Activated CD8-positive, alpha-beta T cell treated with anti-CD3 and anti-CD28 coated beads for 36 hours (primary cell): ENCODE measurements around the gene RHOH. TPM values are rescaled to one million over a fixed set of nuclear protein-coding genes. Genes with fewer than 3 reads are reported as not detected.

Experiments
- ATAC-seq: fragments of 200-7000 bp; cut with Tn5 transposase; one replicate; pipeline ENCODE4 v1.10.0; 2021; ENCODE audit warnings: mild to moderate bottlenecking, moderate library complexity
- CTCF ChIA-PET: fragments of 350-600 bp; sonication (Branson Sonifier 250); formaldehyde crosslinking; loops from one replicate; lab custom pipeline; 2021; ENCODE audit warnings: antibody characterized with exemption; lab: Charles Lee
- POLR2A ChIA-PET: fragments of 350-600 bp; sonication (Branson Sonifier 250); formaldehyde crosslinking; loops from one replicate; lab custom pipeline; 2021; ENCODE audit warnings: antibody characterized with exemption; lab: Charles Lee
- DNase-seq: peaks from one replicate; pipeline ENCODE4 v3.0.0-alpha.2; 2020
- H3K27ac Mint-ChIP-seq: one replicate; pipeline ENCODE4 v1.8.0; 2021; ENCODE audit warnings: mild to moderate bottlenecking, mixed read lengths
- H3K27me3 Mint-ChIP-seq: one replicate; pipeline ENCODE4 v1.8.0; 2021; ENCODE audit warnings: mixed read lengths
- H3K36me3 Mint-ChIP-seq: one replicate; pipeline ENCODE4 v1.8.0; 2021; ENCODE audit warnings: low read depth, mixed read lengths
- H3K4me1 Mint-ChIP-seq: one replicate; pipeline ENCODE4 v1.8.0; 2021; ENCODE audit warnings: low read depth, mixed read lengths
- H3K4me3 Mint-ChIP-seq: one replicate; pipeline ENCODE4 v1.8.0; 2021; ENCODE audit warnings: mild to moderate bottlenecking, moderate library complexity, mixed read lengths
- H3K9me3 Mint-ChIP-seq: one replicate; pipeline ENCODE4 v1.8.0; 2021; ENCODE audit warnings: mixed read lengths
- CTCF ChIP-seq: fragments of 200-600 bp; IDR thresholded peaks from one replicate; pipeline ENCODE4 v1.8.0; 2022; ENCODE audit warnings: antibody characterized with exemption, mild to moderate bottlenecking
- intact Hi-C: fragments of 100-400 bp; cut with micrococcal nuclease; formaldehyde crosslinking; loops from one replicate; pipeline ENCODE4 v1.10.0; 2022
- total RNA-seq, 2 experiments: library from RNA; stranded (reverse); gene quantifications; one replicate each; pipeline ENCODE4 v1.2.3, GENCODE V29; 2021

Gene RHOH
- total RNA-seq, 2 experiments from 2014 or later: 121 to 126 TPM

DNA sequence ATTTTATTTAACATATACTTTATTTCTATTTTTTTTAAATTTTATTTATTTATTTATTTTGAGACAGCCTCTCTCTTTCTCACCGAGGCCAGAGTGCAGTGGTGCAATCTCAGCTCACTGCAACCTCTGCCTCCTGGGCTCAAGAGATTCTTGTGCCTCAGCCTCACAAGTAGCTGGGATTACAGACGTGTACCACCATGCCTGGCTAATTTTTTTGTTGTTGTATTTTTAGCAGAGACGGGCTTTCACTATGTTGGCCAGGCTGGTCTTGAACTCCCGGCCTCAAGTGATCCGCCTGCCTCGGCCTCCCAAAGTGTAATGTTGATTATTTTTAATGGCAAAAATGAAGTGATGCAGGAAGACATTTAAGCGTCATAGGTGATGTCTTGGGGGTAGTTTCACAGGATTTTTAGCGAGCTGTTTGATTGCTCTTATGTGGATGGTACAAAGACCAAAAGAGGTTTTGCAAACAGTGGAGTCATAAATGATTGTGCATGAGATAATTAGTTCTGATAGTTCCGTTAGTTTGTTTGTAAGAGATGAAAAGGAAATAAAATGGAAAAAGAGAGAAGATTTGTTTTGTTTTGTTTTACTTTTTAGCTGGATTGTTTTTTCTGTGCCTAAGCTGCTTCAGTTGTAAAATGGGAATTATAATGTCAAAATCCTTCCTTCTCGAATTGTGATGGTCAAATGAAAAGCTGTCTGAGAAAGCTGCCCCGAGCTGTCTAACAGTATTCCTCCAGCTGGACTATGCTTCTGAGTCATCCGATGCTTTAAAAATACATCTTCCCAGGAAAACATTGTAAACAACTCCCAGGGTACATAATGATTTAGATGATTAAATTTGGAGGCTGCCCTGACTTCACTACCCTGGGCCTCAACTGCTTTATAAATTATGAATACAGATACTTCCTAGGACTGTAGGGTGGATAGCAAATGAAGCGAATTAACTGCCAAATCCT lies 14.7 kb downstream of the RHOH start:
- intact Hi-C loops: no loop called here
- CTCF ChIA-PET: interaction anchor here (1.4 to 10.6 kb wide), 6 partner anchors 12 to 114 kb away, joined by 3 to 97 read pairs (median 6); no protein-coding TSS in a partner anchor
- Mint-ChIP-seq H3K4me3 (peak overlapping the region; percentile 99), H3K36me3 (peaks cover 88% of the 10 kb centered on the region), H3K27me3 (no peaks in the 10 kb centered on the region), H3K9me3 (no peaks in the 10 kb centered on the region), H3K27ac (peak overlapping the region; percentile 96), H3K4me1 (peaks cover 63% of the 10 kb centered on the region)
- POLR2A ChIA-PET: interaction anchor here (0.6 to 13.5 kb wide), 11 partner anchors 6 to 155 kb away, joined by 3 to 447 read pairs (median 12); partner anchors contain the start of genes N4BP2 and RHOH
- ATAC-seq (no peak), DNase-seq (peak; percentile 32)
- no peak for TF ChIP-seq CTCF

DNA sequence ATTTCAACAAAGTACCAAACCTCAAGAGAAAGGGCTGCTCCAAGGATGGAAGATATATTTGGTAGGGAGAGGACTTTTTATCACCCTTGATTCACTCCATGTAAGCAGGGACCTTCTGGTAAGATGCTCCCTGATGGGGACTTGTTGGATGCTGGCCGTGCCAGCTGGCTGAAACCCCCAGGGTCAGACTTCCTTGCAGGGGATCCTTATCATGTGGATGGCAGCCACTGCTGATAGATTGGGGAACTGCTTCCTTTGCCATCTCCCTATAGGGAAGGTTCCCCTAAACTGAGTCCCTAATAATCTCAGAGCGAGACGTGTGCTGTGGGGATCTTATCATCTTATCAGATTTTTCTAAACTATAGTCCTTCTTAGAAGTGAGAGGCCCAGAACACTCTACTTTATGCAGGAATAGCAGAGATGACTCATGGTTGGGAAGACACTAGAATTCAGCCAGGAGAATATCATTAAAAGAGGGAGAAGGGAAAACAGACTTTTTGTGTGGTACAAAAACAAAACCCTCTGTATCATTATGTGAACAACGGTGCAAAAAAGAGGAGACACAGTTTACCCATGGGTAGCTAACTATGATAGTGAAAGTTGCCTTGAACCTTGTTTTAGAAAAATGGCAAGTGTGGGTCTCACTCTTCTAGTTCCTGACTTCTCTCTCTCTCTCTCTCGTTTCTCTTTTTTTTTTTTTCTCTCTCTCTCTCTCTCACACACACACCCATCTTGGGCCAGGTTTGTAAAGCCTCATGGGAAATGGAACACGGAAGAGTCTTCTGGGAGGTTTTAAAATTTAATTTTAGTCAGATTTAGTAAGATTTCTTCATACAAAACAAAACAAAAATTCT lies 16.1 kb downstream of the RHOH start:
- DNase-seq: peak; percentile 4
- ChIA-PET CTCF (interaction anchor here (1.0 to 2.3 kb wide), 4 partner anchors 13 to 104 kb away, joined by 3 to 7 read pairs (median 4); no protein-coding TSS in a partner anchor), POLR2A (interaction anchor here (0.6 to 13.5 kb wide), 12 partner anchors 8 to 1348 kb away, joined by 3 to 447 read pairs (median 12); partner anchors contain the start of gene RHOH)
- H3K4me1 Mint-ChIP-seq: peaks cover 74% of the 10 kb centered on the region
- no peaks in the 10 kb centered on the region for H3K9me3 Mint-ChIP-seq
- ATAC-seq: peak; percentile 24
- peaks cover 91% of the 10 kb centered on the region for H3K36me3 Mint-ChIP-seq
- peak overlapping the region; percentile 96 for H3K27ac Mint-ChIP-seq
- peak overlapping the region; percentile 99 for H3K4me3 Mint-ChIP-seq
- intact Hi-C loops: no loop called here
- TF ChIP-seq CTCF: no peak
- no peaks in the 10 kb centered on the region for H3K27me3 Mint-ChIP-seq

DNA sequence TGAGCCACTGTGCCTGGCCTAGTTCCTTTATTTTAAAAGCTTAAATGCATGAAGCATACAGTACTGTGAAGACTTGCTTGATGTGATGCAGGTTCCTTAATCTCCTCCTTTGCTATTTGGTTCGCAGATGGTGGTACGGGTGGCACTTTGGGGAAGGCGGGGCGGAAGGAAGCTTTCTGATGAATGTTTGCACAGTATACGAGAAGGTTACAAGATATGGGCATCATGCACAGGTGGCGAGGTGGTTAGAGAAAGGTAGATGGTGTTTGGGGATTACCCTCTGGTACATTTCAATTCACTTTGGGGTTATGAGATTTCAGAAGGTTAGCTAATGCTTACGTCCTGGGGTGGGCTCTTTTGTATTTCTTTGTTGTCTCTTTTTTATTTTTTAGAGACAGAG lies 17.2 kb downstream of the RHOH start:
- TF ChIP-seq CTCF: no peak
- ChIA-PET POLR2A (interaction anchor here (0.6 to 13.5 kb wide), 17 partner anchors 7 to 269 kb away, joined by 3 to 447 read pairs (median 5); partner anchors contain the start of gene RHOH), CTCF (interaction anchor here (0.7 to 2.3 kb wide), 10 partner anchors 9 to 158 kb away, joined by 3 to 10 read pairs (median 4); no protein-coding TSS in a partner anchor)
- Mint-ChIP-seq H3K27ac (peak overlapping the region; percentile 96), H3K4me3 (peak overlapping the region; percentile 99), H3K4me1 (peaks cover 82% of the 10 kb centered on the region), H3K9me3 (no peaks in the 10 kb centered on the region), H3K36me3 (peaks cover 92% of the 10 kb centered on the region), H3K27me3 (no peaks in the 10 kb centered on the region)
- peak; percentile 52 for ATAC-seq
- intact Hi-C loops: no loop called here
- peak; percentile 72 for DNase-seq

DNA sequence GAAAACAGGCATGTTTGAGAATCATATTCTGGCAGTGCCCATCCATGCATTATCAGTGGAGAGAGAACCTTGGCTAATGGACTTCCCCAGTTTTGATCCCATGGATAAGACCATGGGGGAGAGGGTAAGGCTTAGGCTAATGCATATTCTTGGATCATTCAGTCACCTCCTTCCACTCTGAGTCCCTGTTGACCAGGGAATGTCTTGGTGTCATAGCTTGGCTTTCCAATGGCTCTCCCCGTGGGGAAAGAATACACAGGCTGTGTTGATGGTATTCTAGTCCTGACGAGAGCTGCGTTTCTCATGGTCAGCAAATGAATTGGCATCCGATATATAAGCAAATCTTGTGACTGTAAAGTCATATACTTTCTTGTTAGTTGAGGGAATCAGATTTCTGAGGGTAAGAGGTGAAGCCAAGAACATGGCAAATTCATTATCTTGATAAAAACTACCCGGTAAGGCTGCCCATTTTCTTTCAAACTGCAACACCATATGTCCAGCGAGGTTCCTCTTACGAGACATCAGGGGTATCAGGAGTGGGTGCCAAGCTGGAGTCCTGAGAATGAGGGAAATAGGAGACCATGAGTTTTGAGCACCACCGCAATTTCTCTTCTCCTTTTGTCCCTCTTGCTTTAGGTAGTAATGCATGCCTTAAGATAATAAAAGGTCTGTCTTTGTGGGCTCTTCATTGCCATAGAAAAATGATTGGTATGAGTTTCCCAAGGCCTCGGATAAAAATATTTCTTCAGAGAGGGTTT lies 18.0 kb downstream of the RHOH start:
- ATAC-seq (no peak), DNase-seq (peak; percentile 7)
- peak overlapping the region; percentile 99 for H3K4me3 Mint-ChIP-seq
- peaks cover 84% of the 10 kb centered on the region for H3K4me1 Mint-ChIP-seq
- no peak for TF ChIP-seq CTCF
- no peaks in the 10 kb centered on the region for H3K27me3 Mint-ChIP-seq
- peaks cover 92% of the 10 kb centered on the region for H3K36me3 Mint-ChIP-seq
- H3K27ac Mint-ChIP-seq: peak overlapping the region; percentile 96
- intact Hi-C loops: no loop called here
- H3K9me3 Mint-ChIP-seq: no peaks in the 10 kb centered on the region
- POLR2A ChIA-PET: interaction anchor here (0.6 to 13.5 kb wide), 13 partner anchors 6 to 103 kb away, joined by 3 to 447 read pairs (median 11); partner anchors contain the start of gene RHOH
- CTCF ChIA-PET: interaction anchor here (0.8 to 2.3 kb wide), 10 partner anchors 10 to 159 kb away, joined by 3 to 10 read pairs (median 4); no protein-coding TSS in a partner anchor
